Lung (tissue), 12 donors: ENCODE measurements around the gene CDH23. TPM values are rescaled to one million over a fixed set of nuclear protein-coding genes. Genes with fewer than 3 reads are reported as not detected.

ENCODE experiments used
- ATAC-seq: fragments of 200-7000 bp; cut with Tn5 transposase; one replicate; pipeline ENCODE4 v1.9.1; 2020; ENCODE audit warnings: moderate number of reproducible peaks; ENCODE audit not compliant: insufficient read depth, low FRiP score
- DNase-seq, 3 donors: peaks; one replicate each; pipeline ENCODE4 v3.0.0-alpha.2; 2013 to 2017
- H3K27ac ChIP-seq, 2 donors: one replicate each; pipeline ENCODE4 v1.5.1; 2013; ENCODE audit warnings: mild to moderate bottlenecking in 2 of 2, moderate library complexity in 2 of 2, control low read depth in 1 of 2, inconsistent platforms in 1 of 2, low read depth in 1 of 2, low read length in 1 of 2
- H3K27me3 ChIP-seq, 3 donors: one replicate each; pipeline ENCODE4 v1.5.1; 2013; ENCODE audit warnings: low read length in 2 of 3; ENCODE audit not compliant: control insufficient read depth in 3 of 3, insufficient read depth in 3 of 3
- H3K36me3 ChIP-seq, 4 donors: one replicate each; pipeline ENCODE4 v1.5.1; 2013; ENCODE audit warnings: low read length in 4 of 4, mild to moderate bottlenecking in 1 of 4, moderate library complexity in 1 of 4; ENCODE audit not compliant: control insufficient read depth in 4 of 4, insufficient read depth in 4 of 4
- H3K4me1 ChIP-seq, 5 donors: one replicate each; pipeline ENCODE4 v1.5.1; 2013; ENCODE audit warnings: low read length in 5 of 5, mild to moderate bottlenecking in 2 of 5, moderate library complexity in 1 of 5; ENCODE audit not compliant: control insufficient read depth in 5 of 5, insufficient read depth in 5 of 5
- H3K4me3 ChIP-seq: one replicate; pipeline ENCODE4 v1.5.1; 2013; ENCODE audit warnings: mild to moderate bottlenecking, control low read depth, moderate library complexity
- H3K9ac ChIP-seq, 2 donors: one replicate each; pipeline ENCODE4 v1.5.1; 2013; ENCODE audit warnings: low read length in 2 of 2, control low read depth in 1 of 2; ENCODE audit not compliant: insufficient read depth in 1 of 2
- H3K9me3 ChIP-seq, 4 donors: one replicate each; pipeline ENCODE4 v1.5.1; 2013; ENCODE audit warnings: low read length in 3 of 4, mild to moderate bottlenecking in 1 of 4, moderate library complexity in 1 of 4; ENCODE audit not compliant: control insufficient read depth in 4 of 4, insufficient read depth in 3 of 4
- CTCF ChIP-seq: IDR thresholded peaks from 2 replicates; pipeline ENCODE4 v1.5.1; 2012; ENCODE audit warnings: mild to moderate bottlenecking; ENCODE audit errors: control extremely low read depth, extremely low read depth
- WGBS, 2 donors: extraction: QIAGEN DNeasy Blood & Tissue Kit; methylation state at CpG; one replicate each; pipeline ENCODE4 v1.1.7; 2013; 5-methylcytosine and 5-hydroxymethylcytosine counted together
- polyA plus RNA-seq, 2 donors: library from polyadenylated mRNA; stranded (reverse); fragments of 200-250 nt; gene quantifications; one replicate each; pipeline ENCODE4 v1.2.1, GENCODE V29; 2013
- total RNA-seq, 2 donors: library from RNA; depleted of rRNA in 1 of 2; stranded (reverse); fragments of >200 nt in 1 of 2; gene quantifications; one replicate each; pipeline ENCODE4 v1.2.1, GENCODE V29; 2014 to 2021
- donor health status: control.
- donor health status: control.
- donor health status: Bipolar disorder and iron deficiency.
- donor health status: healthy.
- donor health status: DM: yes; HTN: yes; CAD: no.

CDH23 gene
- total and polyA plus RNA-seq, 4 donors, result 4.5 to 29.5 (median 6.0) TPM

- Histone ChIP-seq H3K4me3 (no peak overlapping the region), H3K27me3 (no peaks in the 10 kb centered on the region), H3K27ac (no peak overlapping the region), H3K36me3 (no peaks in the 10 kb centered on the region), H3K9me3 (peaks cover 0 to 5% (median 0%) of the 10 kb centered on the region in 4 donors), H3K4me1 (peaks cover 0 to 10% (median 0%) of the 10 kb centered on the region in 5 donors), H3K9ac (no peak overlapping the region)
- DNase-seq, result no peak
- no peak for TF ChIP-seq CTCF
- 83 to 94% methylated on average over 17 of the region's 17 CpGs for WGBS, 2 donors
- no peak for ATAC-seq
Measured at GRCh38 chr10:71528371-71529206, 131.9 kb downstream of the CDH23 start.

DNA sequence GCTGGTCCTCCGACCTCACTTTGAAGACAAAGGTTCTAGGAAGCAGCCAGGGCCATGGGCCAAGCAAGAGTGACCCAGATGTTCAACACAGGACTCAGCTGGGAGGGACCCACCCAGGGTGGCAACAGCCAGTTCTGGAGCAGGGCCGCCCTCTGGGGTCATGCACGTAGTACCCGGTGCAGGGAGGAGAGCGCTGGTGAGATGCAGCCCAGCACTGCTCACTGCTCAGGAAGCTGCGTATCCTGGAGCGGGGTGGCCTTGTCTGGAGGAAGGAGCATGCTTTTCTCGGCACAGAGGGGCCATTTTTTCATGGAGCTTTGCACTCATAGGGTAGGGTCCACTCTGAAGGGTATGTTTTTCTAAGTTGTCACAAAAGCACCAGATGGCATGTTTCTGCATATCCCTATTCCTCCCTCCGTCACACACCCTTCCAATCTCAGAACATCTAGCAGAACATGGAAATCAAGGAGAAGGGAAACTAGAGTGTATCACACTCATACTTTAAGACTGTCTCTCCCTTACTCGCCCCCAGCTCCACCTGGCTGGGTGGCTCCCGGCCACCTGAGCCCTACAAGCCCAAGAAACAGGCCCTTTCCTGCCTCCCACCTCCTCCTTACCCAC is 132.6 kb downstream of the CDH23 start:
- H3K27me3 ChIP-seq, result no peaks in the 10 kb centered on the region
- 79 to 86% methylated on average over 11 of the region's 11 CpGs for WGBS, 2 donors
- no peak for DNase-seq
- no peak overlapping the region for H3K4me3 ChIP-seq
- no peak overlapping the region for H3K27ac ChIP-seq
- no peaks in the 10 kb centered on the region for H3K36me3 ChIP-seq
- H3K4me1 ChIP-seq, result peaks cover 0 to 15% (median under 1%) of the 10 kb centered on the region in 5 donors
- no peak for ATAC-seq
- peaks cover 0 to 2% (median 0%) of the 10 kb centered on the region in 4 donors for H3K9me3 ChIP-seq
- TF ChIP-seq CTCF, result no peak
- no peak overlapping the region for H3K9ac ChIP-seq

- Histone ChIP-seq H3K4me1 (peaks cover 0 to 26% (median 9%) of the 10 kb centered on the region in 5 donors), H3K4me3 (no peak overlapping the region), H3K36me3 (no peaks in the 10 kb centered on the region), H3K27ac (no peak overlapping the region), H3K9ac (no peak overlapping the region), H3K9me3 (no peaks in the 10 kb centered on the region), H3K27me3 (no peaks in the 10 kb centered on the region)
- ATAC-seq (no peak), DNase-seq (no peak)
- 96 to 97% methylated on average over 4 of the region's 4 CpGs for WGBS, 2 donors
- no peak for TF ChIP-seq CTCF
Measured at GRCh38 chr10:71530781-71531180, 134.1 kb downstream of the CDH23 start.
